ENCODE data around the gene HMGB3. TPM values are rescaled to one million over a fixed set of nuclear protein-coding genes. Genes with fewer than 3 reads are reported as not detected.

Gene HMGB3
- total RNA-seq, 1 experiment from 2014 or later: 95.0 TPM

DNA sequence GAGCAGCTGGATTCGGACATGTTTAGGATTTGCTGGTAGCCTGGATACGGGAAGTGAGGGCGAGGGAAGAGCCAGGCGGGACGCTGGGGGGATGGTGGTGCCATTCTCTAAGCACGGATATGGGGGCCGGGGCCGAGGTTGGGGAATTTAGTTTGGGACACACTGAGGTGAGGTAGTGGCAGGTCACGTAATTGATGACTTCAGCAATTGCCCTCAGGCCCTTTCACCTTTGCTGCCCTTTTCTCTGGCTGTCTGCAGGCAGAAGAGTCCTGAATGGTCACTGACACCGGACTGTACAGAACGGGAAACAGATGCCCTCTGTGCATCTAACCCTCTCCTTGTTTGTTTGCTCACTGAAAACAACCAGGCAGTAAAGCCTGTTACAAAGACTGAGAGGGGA lies 16.9 kb upstream of the HMGB3 start:
- POLR2A ChIA-PET (ENCODE audit: unreplicated experiment): no interaction called here
- intact Hi-C loops (cut with micrococcal nuclease): no loop called here

DNA sequence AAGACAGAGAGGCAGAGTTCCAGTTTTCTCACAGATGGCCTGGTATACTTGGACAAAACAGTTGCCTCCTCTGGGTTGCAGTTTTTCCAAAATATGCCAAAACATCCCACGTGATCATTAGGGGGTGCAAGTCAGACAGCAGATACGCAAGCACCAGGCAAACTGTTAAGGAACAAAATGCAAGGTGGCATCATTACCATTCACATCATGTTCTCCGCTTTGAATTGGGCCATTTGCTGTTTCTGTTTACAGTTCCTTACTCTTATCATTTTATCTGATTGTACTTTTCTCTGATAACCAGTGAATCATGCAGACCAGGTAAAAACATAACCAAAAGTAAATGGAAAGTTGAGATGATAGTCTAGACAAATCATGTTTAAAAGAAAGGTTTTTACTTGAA lies 16.4 kb upstream of the HMGB3 start:
- no peak for ATAC-seq

More for the DNA sequence above, 16.9 kb upstream of the HMGB3 start:
- Histone ChIP-seq H3K4me3 (ENCODE audit: low read length) (no peak overlapping the region), H3K9ac (ENCODE audit: low read length) (no peak overlapping the region), H4K20me1 (ENCODE audit: low read length) (no peaks in the 10 kb centered on the region), H3K27ac (ENCODE audit: low read length) (no peak overlapping the region), H3K79me2 (ENCODE audit: low read length) (no peaks in the 10 kb centered on the region), H3K4me2 (ENCODE audit: low read length) (no peak overlapping the region), H3K36me3 (ENCODE audit: low read depth, low read length) (no peaks in the 10 kb centered on the region), H3K27me3 (ENCODE audit: low read length) (no peaks in the 10 kb centered on the region), H3F3A (ENCODE audit: low read length, unreplicated experiment) (no peaks in the 10 kb centered on the region), H2AFZ (ENCODE audit: low read length) (no peak overlapping the region), H3K9me2 (replicated peaks; ENCODE audit: low read length) (no peaks in the 10 kb centered on the region), H3K9me3 (ENCODE audit: low read length) (no peaks in the 10 kb centered on the region), H3K4me1 (ENCODE audit: insufficient read depth, low read length) (no peaks in the 10 kb centered on the region)
- DNase-seq (no peak), ATAC-seq (no peak)
- CTCF ChIA-PET: no interaction called here
- no peak for TF ChIP-seq EZH2phosphoT487 (IDR thresholded peaks at IDR 0.05; ENCODE audit: borderline replicate concordance, low read length)
- no peak for TF ChIP-seq EZH2 (IDR thresholded peaks at IDR 0.05; ENCODE audit: low read length, unreplicated experiment)
- TF ChIP-seq, protein P1, sequence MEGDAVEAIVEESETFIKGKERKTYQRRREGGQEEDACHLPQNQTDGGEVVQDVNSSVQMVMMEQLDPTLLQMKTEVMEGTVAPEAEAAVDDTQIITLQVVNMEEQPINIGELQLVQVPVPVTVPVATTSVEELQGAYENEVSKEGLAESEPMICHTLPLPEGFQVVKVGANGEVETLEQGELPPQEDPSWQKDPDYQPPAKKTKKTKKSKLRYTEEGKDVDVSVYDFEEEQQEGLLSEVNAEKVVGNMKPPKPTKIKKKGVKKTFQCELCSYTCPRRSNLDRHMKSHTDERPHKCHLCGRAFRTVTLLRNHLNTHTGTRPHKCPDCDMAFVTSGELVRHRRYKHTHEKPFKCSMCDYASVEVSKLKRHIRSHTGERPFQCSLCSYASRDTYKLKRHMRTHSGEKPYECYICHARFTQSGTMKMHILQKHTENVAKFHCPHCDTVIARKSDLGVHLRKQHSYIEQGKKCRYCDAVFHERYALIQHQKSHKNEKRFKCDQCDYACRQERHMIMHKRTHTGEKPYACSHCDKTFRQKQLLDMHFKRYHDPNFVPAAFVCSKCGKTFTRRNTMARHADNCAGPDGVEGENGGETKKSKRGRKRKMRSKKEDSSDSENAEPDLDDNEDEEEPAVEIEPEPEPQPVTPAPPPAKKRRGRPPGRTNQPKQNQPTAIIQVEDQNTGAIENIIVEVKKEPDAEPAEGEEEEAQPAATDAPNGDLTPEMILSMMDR (conservative IDR thresholded peaks at IDR 0.05; ENCODE audit: low read depth, low read length): no peak
- no TSS peak for BruUV-seq (replicated peaks)

DNA sequence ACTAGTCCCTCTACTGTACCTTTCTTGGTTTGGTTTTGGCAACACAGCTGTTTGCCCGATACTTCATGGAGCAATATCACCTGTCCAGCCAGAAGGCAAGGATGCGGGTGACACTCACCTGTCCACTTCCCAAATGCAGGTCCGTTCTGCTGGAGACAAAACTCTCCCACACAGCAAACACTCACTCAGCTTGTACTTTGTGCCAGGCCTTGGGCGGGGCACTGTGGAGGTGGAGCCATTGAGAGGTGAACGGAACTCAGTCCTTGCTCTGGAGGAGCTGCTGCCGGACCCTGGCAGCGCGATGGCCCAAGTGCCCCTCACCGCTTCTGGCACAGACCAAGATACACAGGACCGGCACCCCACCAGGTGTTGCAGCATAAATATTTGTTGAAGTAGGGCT lies 15.3 kb upstream of the HMGB3 start:
- intact Hi-C loops (cut with micrococcal nuclease): no loop called here
- H3K9me2 ChIP-seq (replicated peaks; ENCODE audit: low read length): no peaks in the 10 kb centered on the region
- no peaks in the 10 kb centered on the region for H4K20me1 ChIP-seq (ENCODE audit: low read length)
- no peaks in the 10 kb centered on the region for H3K9me3 ChIP-seq (ENCODE audit: low read length)
- no peak overlapping the region for H3K9ac ChIP-seq (ENCODE audit: low read length)
- no peaks in the 10 kb centered on the region for H3K79me2 ChIP-seq (ENCODE audit: low read length)
- H3F3A ChIP-seq (ENCODE audit: low read length, unreplicated experiment): no peaks in the 10 kb centered on the region
- TF ChIP-seq, protein P1 (conservative IDR thresholded peaks at IDR 0.05; ENCODE audit: low read depth, low read length): no peak
- TF ChIP-seq EZH2 (IDR thresholded peaks at IDR 0.05; ENCODE audit: low read length, unreplicated experiment): no peak
- no peak for TF ChIP-seq EZH2phosphoT487 (IDR thresholded peaks at IDR 0.05; ENCODE audit: borderline replicate concordance, low read length)
- CTCF ChIA-PET: no interaction called here
- H3K27ac ChIP-seq (ENCODE audit: low read length): no peak overlapping the region
- no peak overlapping the region for H3K4me3 ChIP-seq (ENCODE audit: low read length)
- ATAC-seq (peak; percentile 27), DNase-seq (no peak)
- peak overlapping the region; percentile 34; the same call in 1 of the 2 replicates for H3K4me2 ChIP-seq (ENCODE audit: low read length)
- H3K4me1 ChIP-seq (ENCODE audit: insufficient read depth, low read length): no peaks in the 10 kb centered on the region
- H3K27me3 ChIP-seq (ENCODE audit: low read length): no peaks in the 10 kb centered on the region
- H3K36me3 ChIP-seq (ENCODE audit: low read depth, low read length): no peaks in the 10 kb centered on the region
- POLR2A ChIA-PET (ENCODE audit: unreplicated experiment): no interaction called here
- no TSS peak for BruUV-seq (replicated peaks)
- peak overlapping the region; percentile 28 for H2AFZ ChIP-seq (ENCODE audit: low read length)

More for the DNA sequence above, 16.4 kb upstream of the HMGB3 start:
- Histone ChIP-seq H3K27me3 (ENCODE audit: low read length) (no peaks in the 10 kb centered on the region), H3F3A (ENCODE audit: low read length, unreplicated experiment) (no peaks in the 10 kb centered on the region), H3K9ac (ENCODE audit: low read length) (no peak overlapping the region), H3K4me1 (ENCODE audit: insufficient read depth, low read length) (no peaks in the 10 kb centered on the region), H3K9me2 (replicated peaks; ENCODE audit: low read length) (no peaks in the 10 kb centered on the region), H3K9me3 (ENCODE audit: low read length) (no peaks in the 10 kb centered on the region), H3K79me2 (ENCODE audit: low read length) (no peaks in the 10 kb centered on the region), H3K36me3 (ENCODE audit: low read depth, low read length) (no peaks in the 10 kb centered on the region), H2AFZ (ENCODE audit: low read length) (no peak overlapping the region), H3K27ac (ENCODE audit: low read length) (no peak overlapping the region), H4K20me1 (ENCODE audit: low read length) (no peaks in the 10 kb centered on the region), H3K4me2 (ENCODE audit: low read length) (no peak overlapping the region), H3K4me3 (ENCODE audit: low read length) (no peak overlapping the region)
- CTCF ChIA-PET: no interaction called here
- BruUV-seq (replicated peaks): no TSS peak
- POLR2A ChIA-PET (ENCODE audit: unreplicated experiment): no interaction called here
- DNase-seq: no peak
- TF ChIP-seq EZH2phosphoT487 (IDR thresholded peaks at IDR 0.05; ENCODE audit: borderline replicate concordance, low read length): no peak
- TF ChIP-seq, protein P1 (conservative IDR thresholded peaks at IDR 0.05; ENCODE audit: low read depth, low read length): no peak
- no peak for TF ChIP-seq EZH2 (IDR thresholded peaks at IDR 0.05; ENCODE audit: low read length, unreplicated experiment)
- intact Hi-C loops (cut with micrococcal nuclease): no loop called here

Measured in PC-3 (cell line).